ENCODE results near the gene RPL7L1. TPM values are rescaled to one million over a fixed set of nuclear protein-coding genes. Genes with fewer than 3 reads are reported as not detected.
"Not testable (repeated sequence)": the region's sequence is repeated elsewhere in the genome, so short reads cannot be mapped to it uniquely, and the experiment has no call there.

The RPL7L1 gene
- 116 and 181 TPM in 2 replicates for total RNA-seq (2014; rRNA removed; shearing (Covaris generic); ENCODE audit: low replicate concordance)

DNA sequence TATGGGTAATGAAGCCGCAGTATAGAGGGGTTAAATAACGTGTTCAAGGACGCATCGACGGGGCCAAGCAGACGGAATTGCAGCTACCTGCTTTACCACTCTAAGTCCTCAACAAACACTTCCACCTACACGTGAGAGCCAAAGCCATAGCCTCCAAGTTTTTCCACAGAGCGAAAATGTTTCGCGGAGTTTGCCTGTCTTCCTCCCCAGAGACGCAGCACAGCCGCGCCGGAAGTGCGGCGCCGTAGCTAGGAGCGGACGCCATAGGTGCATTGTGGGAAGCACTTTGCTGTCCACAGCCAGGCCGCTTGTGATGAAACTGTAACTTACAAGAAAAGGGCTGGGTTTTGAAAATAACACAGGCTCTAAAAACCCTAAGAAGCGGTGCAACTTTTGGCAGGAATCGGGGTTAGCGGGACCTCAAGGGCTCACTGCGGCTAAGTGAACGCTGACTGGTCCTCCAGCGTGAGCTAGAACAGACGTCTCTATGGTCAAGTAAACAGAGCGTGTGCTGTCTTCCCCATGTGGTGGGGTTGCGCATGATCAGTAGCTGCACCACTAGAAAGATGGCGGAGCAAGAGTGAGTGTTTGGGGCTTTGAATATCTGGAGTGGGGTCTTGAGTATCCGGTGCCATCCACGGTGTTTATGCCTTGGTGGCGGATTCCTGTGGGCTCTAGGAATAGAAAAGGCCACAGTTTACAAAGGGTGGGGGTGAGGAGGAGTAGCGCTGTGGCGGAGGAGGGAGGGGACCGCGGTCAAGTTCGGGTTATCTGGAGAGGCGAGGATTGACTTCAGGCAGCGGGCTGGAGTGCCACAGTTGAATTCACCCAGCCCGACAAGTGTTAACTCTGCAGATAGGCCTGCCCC lies at the start of gene RPL7L1:
TSS of gene RPL7L1 (plus strand) at position 245 of the 868 bp plus-strand sequence. CDS start at position 540, 295 bp downstream.
- DNase-seq (ENCODE audit: low read depth), result peak; percentile 93
- in situ Hi-C loops (cut with HindIII; ENCODE audit: low pct_unique_long_range_greater_than_20kb, low sequenced_read_pairs), result no loop called here

GRCh38 chr6:42831237-42831636 lies 48.2 kb upstream of the RPL7L1 start:
- in situ Hi-C loops (cut with HindIII; ENCODE audit: low pct_unique_long_range_greater_than_20kb, low sequenced_read_pairs), result no loop called here
- no peak for DNase-seq (ENCODE audit: low read depth)

DNA sequence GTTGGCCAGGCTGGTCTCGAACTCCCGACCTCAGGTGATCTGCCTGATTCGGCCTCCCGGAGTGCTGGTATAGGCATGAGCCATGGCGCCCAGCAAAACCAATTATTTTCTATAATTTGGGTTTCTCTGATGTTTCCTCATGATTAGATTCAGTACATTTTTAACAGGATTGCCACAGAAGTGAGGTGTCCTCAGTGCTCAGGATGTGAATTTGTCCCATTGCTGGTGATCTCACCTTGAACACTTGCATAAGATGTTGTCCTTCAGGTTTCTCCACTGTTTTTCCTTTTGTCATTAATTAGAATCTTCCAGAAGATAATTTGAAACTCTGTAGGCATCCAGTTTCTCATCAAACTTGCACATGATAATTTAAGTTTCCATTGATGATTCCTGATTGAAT lies 45.4 kb upstream of the RPL7L1 start:
- DNase-seq (ENCODE audit: low read depth), result no peak
- in situ Hi-C loops (cut with HindIII; ENCODE audit: low pct_unique_long_range_greater_than_20kb, low sequenced_read_pairs), result no loop called here

GRCh38 chr6:42841844-42842584 lies 37.4 kb upstream of the RPL7L1 start:
- no peak for DNase-seq (ENCODE audit: low read depth)
- in situ Hi-C loops (cut with HindIII; ENCODE audit: low pct_unique_long_range_greater_than_20kb, low sequenced_read_pairs), result no loop called here

- in situ Hi-C loops (cut with HindIII; ENCODE audit: low pct_unique_long_range_greater_than_20kb, low sequenced_read_pairs), result no loop called here
- no peak for DNase-seq (ENCODE audit: low read depth)
Observed at GRCh38 chr6:42845327-42845694, 34.1 kb upstream of the RPL7L1 start.

- DNase-seq (ENCODE audit: low read depth), result no peak
- in situ Hi-C loops (cut with HindIII; ENCODE audit: low pct_unique_long_range_greater_than_20kb, low sequenced_read_pairs), result no loop called here
Observed at GRCh38 chr6:42846505-42846904, 32.9 kb upstream of the RPL7L1 start.

DNA sequence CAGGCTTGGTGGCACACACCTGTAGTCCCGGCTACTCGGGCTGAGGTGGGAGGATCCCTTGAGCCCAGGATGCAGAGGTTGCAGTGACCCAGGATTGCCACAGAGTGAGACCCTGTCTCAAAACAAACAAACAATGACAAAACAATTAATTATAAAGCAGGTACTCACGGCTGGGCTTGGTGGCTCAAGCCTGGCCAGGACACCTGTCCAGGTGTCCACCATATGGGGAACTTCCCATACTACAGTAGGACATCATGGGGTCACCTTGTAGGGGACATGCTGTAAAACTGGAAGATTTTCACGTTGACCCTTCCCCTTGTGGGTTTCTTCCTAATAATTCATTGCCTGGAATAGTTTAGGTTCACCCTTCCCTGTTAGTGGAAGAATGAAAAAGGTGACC lies 30.7 kb upstream of the RPL7L1 start:
- no peak for DNase-seq (ENCODE audit: low read depth)
- in situ Hi-C loops (cut with HindIII; ENCODE audit: low pct_unique_long_range_greater_than_20kb, low sequenced_read_pairs), result no loop called here

DNA sequence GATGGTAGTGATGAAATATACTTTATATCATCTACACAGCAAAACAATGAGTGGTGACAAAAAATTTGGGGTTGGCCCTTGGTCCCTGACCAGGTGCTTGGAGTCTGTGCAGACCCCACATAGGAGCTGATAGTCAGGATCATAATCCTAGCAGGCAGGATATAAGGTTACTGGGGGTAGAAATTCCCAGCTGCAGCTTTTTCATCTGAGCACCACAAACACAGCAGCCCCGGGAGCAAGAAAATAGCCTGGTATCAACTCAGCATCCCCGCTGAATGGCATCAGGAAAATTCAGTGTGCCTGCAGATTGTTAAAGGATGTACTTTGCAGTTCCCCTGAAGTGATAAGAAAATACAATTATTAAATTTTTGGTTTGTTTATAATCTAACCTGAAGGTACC lies 27.8 kb upstream of the RPL7L1 start:
- no peak for DNase-seq (ENCODE audit: low read depth)
- in situ Hi-C loops (cut with HindIII; ENCODE audit: low pct_unique_long_range_greater_than_20kb, low sequenced_read_pairs), result no loop called here

- in situ Hi-C loops (cut with HindIII; ENCODE audit: low pct_unique_long_range_greater_than_20kb, low sequenced_read_pairs), result no loop called here
Observed at GRCh38 chr6:42860036-42860435, 19.4 kb upstream of the RPL7L1 start.

GRCh38 chr6:42860481-42860880 lies 18.9 kb upstream of the RPL7L1 start:
- no peak for DNase-seq (ENCODE audit: low read depth)
- in situ Hi-C loops (cut with HindIII; ENCODE audit: low pct_unique_long_range_greater_than_20kb, low sequenced_read_pairs), result no loop called here

More at GRCh38 chr6:42860036-42860435, 19.4 kb upstream of the RPL7L1 start:
- DNase-seq (ENCODE audit: low read depth), result no peak

- in situ Hi-C loops (cut with HindIII; ENCODE audit: low pct_unique_long_range_greater_than_20kb, low sequenced_read_pairs), result no loop called here
Observed at GRCh38 chr6:42864602-42865001, 14.8 kb upstream of the RPL7L1 start.

GRCh38 chr6:42870145-42870936 lies 9.1 kb upstream of the RPL7L1 start:
- no peak for DNase-seq (ENCODE audit: low read depth)
- in situ Hi-C loops (cut with HindIII; ENCODE audit: low pct_unique_long_range_greater_than_20kb, low sequenced_read_pairs), result no loop called here

More at GRCh38 chr6:42864602-42865001, 14.8 kb upstream of the RPL7L1 start:
- no peak for DNase-seq (ENCODE audit: low read depth)

DNA sequence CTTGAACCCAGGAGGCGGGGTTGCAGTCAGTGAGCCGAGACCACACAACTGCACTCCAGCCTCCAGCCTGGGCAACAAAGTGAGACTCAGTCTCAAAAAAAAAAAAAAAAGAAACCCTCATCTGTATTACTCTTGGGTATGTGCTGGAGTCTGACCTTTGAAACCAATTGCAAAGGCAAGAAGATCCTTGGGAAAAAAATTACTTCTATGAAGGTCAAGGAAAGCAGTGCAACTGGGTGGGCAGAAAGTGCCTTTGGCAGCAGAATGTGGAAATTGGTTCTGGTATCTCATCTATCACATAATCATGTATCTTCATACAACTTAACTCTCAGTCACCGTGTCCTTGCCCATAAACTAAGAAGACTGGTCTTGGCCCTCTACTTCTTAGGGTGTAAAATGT lies 7.7 kb upstream of the RPL7L1 start:
- in situ Hi-C loops (cut with HindIII; ENCODE audit: low pct_unique_long_range_greater_than_20kb, low sequenced_read_pairs), result no loop called here
- no peak for DNase-seq (ENCODE audit: low read depth)

GRCh38 chr6:42873313-42873712 lies 6.1 kb upstream of the RPL7L1 start:
- DNase-seq (ENCODE audit: low read depth), result no peak
- in situ Hi-C loops (cut with HindIII; ENCODE audit: low pct_unique_long_range_greater_than_20kb, low sequenced_read_pairs), result no loop called here

DNA sequence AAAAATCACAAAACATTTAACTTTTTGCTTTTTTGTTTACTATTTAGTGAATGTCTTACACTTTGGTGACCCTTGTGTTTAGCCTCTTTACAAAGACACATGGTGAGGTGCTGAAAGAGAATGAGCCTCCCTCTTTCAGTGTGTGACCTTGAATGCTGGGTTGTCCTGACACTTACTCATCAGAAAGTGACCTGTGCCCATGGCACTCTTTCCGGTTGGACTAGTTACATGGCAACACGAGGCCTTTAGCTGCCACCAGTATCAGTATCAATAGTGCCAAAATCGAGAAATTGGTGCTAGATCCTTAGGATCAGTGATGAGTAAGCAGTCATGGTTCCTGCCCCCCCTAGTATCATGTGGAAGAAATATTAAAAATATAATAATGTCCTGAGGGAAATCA lies 1.7 kb upstream of the RPL7L1 start:
- in situ Hi-C loops (cut with HindIII; ENCODE audit: low pct_unique_long_range_greater_than_20kb, low sequenced_read_pairs), result no loop called here

GRCh38 chr6:42880240-42880817 lies 913 bp downstream of the RPL7L1 start:
- in situ Hi-C loops (cut with HindIII; ENCODE audit: low pct_unique_long_range_greater_than_20kb, low sequenced_read_pairs); DNase-seq (ENCODE audit: low read depth): not testable (repeated sequence)

More for the DNA sequence above, 1.7 kb upstream of the RPL7L1 start:
- DNase-seq (ENCODE audit: low read depth), result no peak

GRCh38 chr6:42880871-42881270 lies 1.5 kb downstream of the RPL7L1 start:
- in situ Hi-C loops (cut with HindIII; ENCODE audit: low pct_unique_long_range_greater_than_20kb, low sequenced_read_pairs); DNase-seq (ENCODE audit: low read depth): not testable (repeated sequence)

DNA sequence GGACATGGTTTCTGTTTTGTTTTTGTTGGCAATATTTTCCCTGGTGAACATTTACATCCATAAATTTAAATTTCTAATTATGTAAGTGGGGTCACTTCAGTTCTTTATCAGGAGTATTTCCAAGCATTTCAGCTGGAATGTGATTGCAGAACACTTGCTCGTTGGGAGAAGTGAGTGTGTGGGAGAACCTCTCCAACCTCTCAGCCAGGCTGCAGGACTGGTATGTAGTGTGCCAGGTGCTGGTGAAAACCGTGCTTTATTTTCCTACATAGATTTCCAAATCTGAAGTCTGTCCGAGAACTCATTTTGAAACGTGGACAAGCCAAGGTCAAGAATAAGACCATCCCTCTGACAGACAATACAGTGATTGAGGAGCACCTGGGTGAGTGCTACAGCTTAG lies 6.3 kb downstream of the RPL7L1 start:
- DNase-seq (ENCODE audit: low read depth), result no peak

More for the DNA sequence above, 6.3 kb downstream of the RPL7L1 start:
- in situ Hi-C loops (cut with HindIII; ENCODE audit: low pct_unique_long_range_greater_than_20kb, low sequenced_read_pairs), result no loop called here
